SKM-1 treated with dmso at 0.1 percent for 144 hours (cell line): Measurements from ENCODE around the gene FANCG.

Experiments used
- DNase-seq: peaks from one replicate; lab custom pipeline; 2025; ENCODE audit not compliant: unreplicated experiment; lab: John Stamatoyannopoulos, UW

The FANCG gene

GRCh38 chr9:35103660-35104191 lies 24.0 kb upstream of the FANCG start:
- DNase-seq, result no peak

GRCh38 chr9:35102769-35103659 lies 23.3 kb upstream of the FANCG start, which contains the start of gene STOML2:
Gene STOML2, minus strand, starts transcription at chr9:35103131. Its CDS starts 37 bp downstream, at chr9:35103094.
- DNase-seq, result peak; percentile 97

DNA sequence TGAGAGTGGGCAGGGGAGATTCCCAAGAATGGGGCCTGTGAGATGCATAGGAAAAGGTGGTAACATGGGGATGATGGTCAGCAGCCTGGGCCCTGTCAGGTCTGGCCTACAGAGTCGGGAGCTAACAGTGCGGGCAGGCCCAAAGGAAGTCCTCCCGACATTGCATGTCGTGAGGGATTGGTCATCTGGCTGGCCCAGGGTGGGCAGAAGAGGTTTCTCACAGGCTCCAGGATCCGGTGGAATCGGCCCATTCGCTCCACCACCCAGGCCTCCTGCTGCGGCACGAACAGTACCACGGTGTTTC lies 22.7 kb upstream of the FANCG start:
- no peak for DNase-seq

GRCh38 chr9:35097573-35097972 lies 17.8 kb upstream of the FANCG start:
- DNase-seq, result no peak

- DNase-seq, result peak; percentile 69
These were observed 16.5 kb upstream of the FANCG start, which contains the start of gene PIGO for GRCh38 chr9:35096035-35096849. Gene PIGO, minus strand, starts transcription at chr9:35096591. Its CDS starts 1,026 bp downstream, at chr9:35095565.

- DNase-seq, result no peak
These were observed 11.8 kb upstream of the FANCG start for GRCh38 chr9:35091536-35091935.

GRCh38 chr9:35089434-35089833 lies 9.7 kb upstream of the FANCG start:
- no peak for DNase-seq

GRCh38 chr9:35085078-35085477 lies 5.3 kb upstream of the FANCG start:
- DNase-seq, result no peak

GRCh38 chr9:35079041-35079425 lies 709 bp downstream of the FANCG start:
- DNase-seq, result no peak

- no peak for DNase-seq
These were observed 1.7 kb downstream of the FANCG start for GRCh38 chr9:35078066-35078465.

- DNase-seq, result no peak
These were observed 2.9 kb downstream of the FANCG start for GRCh38 chr9:35076848-35077247.

DNA sequence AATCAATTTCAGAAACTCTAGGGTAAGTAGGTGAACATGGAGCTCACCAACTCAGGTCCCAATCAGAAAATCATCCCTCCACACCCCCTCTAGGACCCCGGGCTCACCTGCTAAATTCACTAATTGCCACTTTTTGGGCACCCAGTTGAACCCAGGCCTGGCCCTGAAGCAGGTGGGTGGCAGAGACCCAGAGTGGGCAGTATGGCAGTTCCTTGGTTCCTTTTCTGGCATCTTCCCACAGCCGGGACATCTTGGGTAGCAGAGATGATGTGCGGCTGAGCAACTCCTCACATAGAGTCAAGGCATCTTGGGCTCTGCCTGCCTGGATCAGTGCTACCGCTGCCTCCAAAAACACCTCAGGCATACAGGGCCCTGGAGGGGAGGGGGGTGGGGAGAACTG lies 4.4 kb downstream of the FANCG start:
- no peak for DNase-seq

GRCh38 chr9:35074791-35075190 lies 5.0 kb downstream of the FANCG start:
- no peak for DNase-seq

- DNase-seq, result no peak
These were observed 5.6 kb downstream of the FANCG start for GRCh38 chr9:35074141-35074540.

DNA sequence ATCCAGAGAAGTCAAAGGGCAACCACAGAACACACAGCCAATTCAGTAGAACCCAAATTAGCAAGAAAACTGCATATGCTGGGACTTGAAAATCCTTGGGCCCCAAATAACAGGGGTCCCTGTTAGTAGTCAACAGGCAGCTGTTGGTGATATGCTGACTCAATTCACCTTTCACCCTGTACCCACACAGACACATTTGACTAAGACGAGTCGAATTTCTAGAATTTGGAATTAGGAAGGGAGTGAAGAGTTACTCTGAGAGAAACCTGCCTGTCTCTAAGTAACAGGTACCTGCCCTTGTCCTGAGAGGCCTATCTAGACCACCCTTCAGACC lies 6.5 kb downstream of the FANCG start:
- DNase-seq, result no peak

DNA sequence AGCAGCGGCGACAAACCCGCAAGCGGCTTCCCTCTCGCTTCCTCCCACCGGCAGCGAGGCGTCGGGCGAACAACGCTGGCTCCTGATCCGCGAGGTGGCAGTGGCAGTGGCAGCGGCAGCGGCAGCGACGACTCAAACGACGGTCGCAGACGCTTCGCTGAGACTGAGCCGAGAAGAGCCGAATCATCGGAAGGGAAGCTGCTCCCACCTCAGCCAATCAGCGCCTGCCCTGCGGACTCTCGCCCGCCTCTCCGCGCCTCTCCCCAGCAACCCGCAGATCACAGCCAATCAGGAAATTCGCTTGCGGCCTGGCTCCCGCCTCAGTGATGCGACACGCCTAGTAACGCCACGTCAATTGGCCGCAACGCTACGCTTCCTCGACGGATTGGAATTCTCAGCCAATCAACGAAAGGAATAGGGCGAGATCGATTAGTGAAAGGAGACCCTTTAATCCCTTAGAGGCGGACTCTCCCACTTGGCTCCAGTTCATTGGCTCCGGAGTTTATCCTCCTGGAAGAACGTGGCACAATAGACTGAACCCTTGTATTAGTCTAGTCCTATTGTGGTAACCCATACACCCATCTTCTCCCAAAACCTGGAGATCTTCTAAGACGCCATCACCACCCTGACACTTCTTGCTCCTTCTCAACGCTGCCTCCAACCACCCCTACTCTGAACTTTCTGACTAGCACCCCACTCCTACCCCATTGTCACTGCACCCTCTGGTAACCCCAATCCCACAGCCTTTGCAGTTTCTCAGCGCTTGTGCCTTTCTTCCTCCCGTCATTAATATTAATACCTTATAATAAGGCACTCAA lies 7.1 kb downstream of the FANCG start, which contains the start of gene VCP:
Gene VCP, minus strand, starts transcription at position 165 of the 818 bp plus-strand sequence. CDS start 272 bp downstream, outside the sequence.
- DNase-seq, result peak; percentile 98

DNA sequence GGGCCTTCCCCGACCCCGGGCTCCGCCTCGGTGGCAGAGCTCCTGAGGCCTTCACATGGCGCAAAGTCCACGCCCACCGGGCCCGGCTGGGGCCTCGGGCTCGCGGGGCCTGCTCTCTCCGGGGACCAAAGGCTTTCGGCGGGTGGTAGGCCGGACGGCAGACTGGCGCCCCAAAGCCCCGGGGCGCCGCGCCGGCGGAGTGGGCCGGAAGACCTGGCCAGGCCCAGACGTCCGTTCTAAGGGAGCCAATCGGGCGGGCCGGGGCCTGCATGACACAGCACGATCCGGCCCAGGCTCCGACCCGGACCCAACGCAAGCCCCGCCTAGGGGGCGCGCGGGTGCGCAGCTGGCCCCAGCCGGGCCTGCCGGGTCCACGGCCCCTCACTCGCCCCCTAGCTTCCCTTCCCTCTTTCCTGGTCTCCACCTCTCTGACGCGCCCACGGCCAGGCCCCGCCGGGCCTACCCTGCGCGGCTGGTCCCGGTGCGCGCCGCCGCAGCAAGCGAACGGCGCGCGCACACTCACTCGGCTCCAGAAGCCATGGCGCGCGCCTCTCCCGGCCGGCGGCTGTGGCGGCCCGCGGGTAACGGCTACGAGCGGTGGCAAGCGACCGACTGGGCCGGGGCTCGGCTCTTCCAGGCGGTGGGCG lies 7.8 kb downstream of the FANCG start:
- peak; percentile 78 for DNase-seq

DNA sequence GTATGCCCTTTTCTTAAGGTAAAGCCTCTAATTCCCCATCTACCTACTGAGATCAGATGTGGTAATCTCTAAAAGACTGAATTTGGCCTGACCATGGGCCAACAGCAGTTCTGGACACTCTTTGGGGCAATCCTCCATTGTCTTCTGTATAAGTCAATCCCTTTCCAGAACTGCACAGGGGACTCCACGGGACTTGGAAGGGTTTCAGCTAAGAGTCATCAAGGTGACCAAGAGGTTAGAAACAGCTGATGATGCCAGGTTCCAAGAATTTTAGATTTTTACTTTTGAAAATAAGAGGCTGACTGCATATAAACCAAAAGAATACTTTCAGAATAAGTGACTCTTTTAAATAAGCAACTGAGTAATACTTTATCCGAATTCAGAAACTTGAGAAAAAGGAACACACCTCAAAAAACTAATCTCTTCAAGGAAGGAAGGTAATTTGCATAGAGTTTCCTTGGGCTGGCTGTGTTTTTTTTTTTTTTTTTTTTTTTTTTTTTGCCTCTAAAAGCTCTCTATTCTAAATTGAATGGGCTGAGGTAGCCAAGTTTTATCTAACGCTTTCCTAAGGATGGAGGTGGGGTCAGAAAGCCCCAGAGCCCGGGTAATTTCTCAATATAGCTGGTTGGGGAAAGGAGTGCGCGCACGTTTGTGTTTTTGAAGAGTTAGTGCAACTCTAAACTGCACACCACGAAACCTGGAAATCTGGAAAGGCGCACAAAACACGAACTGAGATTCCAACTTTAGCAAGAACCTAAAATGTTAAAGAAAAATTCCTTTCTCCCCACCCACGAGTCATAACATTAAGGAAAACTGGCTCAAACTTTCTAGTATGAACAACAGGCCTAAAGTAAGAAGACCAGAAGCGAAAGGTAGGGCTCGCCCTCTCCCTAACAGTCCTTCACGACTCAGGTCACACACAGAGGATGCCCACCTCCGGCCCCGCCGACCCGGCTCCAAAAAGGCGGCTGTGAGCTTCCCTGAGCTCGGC lies 8.6 kb downstream of the FANCG start:
- no peak for DNase-seq

- DNase-seq, result no peak
These were observed 10.7 kb downstream of the FANCG start for GRCh38 chr9:35069020-35069419.
